SU-DHL-6 (cell line): Measurements from ENCODE around the gene TTC32.

Source experiments
- H2AFZ ChIP-seq: fragments of 200-600 bp; sonication (generic); 2 replicates; pipeline ENCODE4 v1.6.1; 2014; ENCODE audit warnings: low read depth, mild to moderate bottlenecking, moderate library complexity, mixed read lengths, antibody characterized with exemption, low read length; ENCODE audit not compliant: severe bottlenecking
- H3F3A ChIP-seq: fragments of 200-600 bp; shearing (Covaris generic); 2 replicates; pipeline ENCODE4 v1.6.0; 2016; ENCODE audit warnings: antibody characterized with exemption, mild to moderate bottlenecking; ENCODE audit not compliant: insufficient read depth
- H3K27ac ChIP-seq: fragments of 200-600 bp; sonication (generic); 2 replicates; pipeline ENCODE4 v1.5.1; 2016; ENCODE audit warnings: low read depth, mild to moderate bottlenecking, low read length, moderate library complexity, mixed read lengths
- H3K27me3 ChIP-seq: fragments of 200-600 bp; sonication (generic), shearing (Covaris generic); 2 replicates; pipeline ENCODE4 v1.6.0; 2014; ENCODE audit warnings: mild to moderate bottlenecking, low read length
- H3K36me3 ChIP-seq: fragments of 200-600 bp; sonication (generic); 2 replicates; pipeline ENCODE4 v1.6.1; 2014; ENCODE audit warnings: mild to moderate bottlenecking, low read length, mixed read lengths
- H3K4me2 ChIP-seq: fragments of 300-600, 200-600 bp; shearing (Covaris generic), sonication (generic); 2 replicates; pipeline ENCODE4 v1.6.0; 2014; ENCODE audit warnings: low read length, low read depth, mild to moderate bottlenecking; ENCODE audit not compliant: poor library complexity, severe bottlenecking
- H3K4me3 ChIP-seq: fragments of 200-600 bp; sonication (generic); 2 replicates; pipeline ENCODE4 v1.5.1; 2014; ENCODE audit warnings: antibody characterized with exemption, low read length, mild to moderate bottlenecking, mixed read lengths; ENCODE audit not compliant: insufficient read depth, poor library complexity, severe bottlenecking
- H3K79me2 ChIP-seq: fragments of 200-600 bp; sonication (generic); 2 replicates; pipeline ENCODE4 v1.6.1; 2014; ENCODE audit warnings: mild to moderate bottlenecking, low read length, moderate library complexity; ENCODE audit not compliant: insufficient read depth
- H3K9ac ChIP-seq: fragments of 200-600 bp; sonication (generic); 2 replicates; pipeline ENCODE4 v1.7.0; 2014; ENCODE audit warnings: mild to moderate bottlenecking, low read length
- H3K9me2 ChIP-seq: fragments of 200-600 bp; sonication (generic); replicated peaks from 2 replicates; pipeline ENCODE4 v1.6.1; 2014; ENCODE audit warnings: low read length; ENCODE audit not compliant: insufficient read depth
- H3K9me3 ChIP-seq: fragments of 200-600 bp; sonication (generic); 2 replicates; pipeline ENCODE4 v1.6.1; 2014; ENCODE audit warnings: low read length, mixed read lengths; ENCODE audit not compliant: insufficient read depth
- H4K20me1 ChIP-seq: fragments of 200-600 bp; sonication (generic); 2 replicates; pipeline ENCODE4 v1.6.1; 2014; ENCODE audit warnings: low read depth, mild to moderate bottlenecking, antibody characterized with exemption, low read length, moderate library complexity, mixed read lengths
- EZH2phosphoT487 ChIP-seq: fragments of 200-600 bp; sonication (generic), shearing (Covaris generic); conservative IDR thresholded peaks from 2 replicates; pipeline ENCODE4 v1.6.1; 2018; ENCODE audit warnings: mild to moderate bottlenecking, antibody characterized with exemption, low read length, moderate library complexity, mixed read lengths
- TF ChIP-seq, protein P1 (sequence below): fragments of 200-600 bp; sonication (generic); IDR thresholded peaks from one replicate; pipeline ENCODE4 v1.5.1; 2017; ENCODE audit warnings: antibody characterized with exemption, mild to moderate bottlenecking, low read length, moderate library complexity; ENCODE audit not compliant: insufficient read depth, poor library complexity, severe bottlenecking

Gene TTC32

DNA sequence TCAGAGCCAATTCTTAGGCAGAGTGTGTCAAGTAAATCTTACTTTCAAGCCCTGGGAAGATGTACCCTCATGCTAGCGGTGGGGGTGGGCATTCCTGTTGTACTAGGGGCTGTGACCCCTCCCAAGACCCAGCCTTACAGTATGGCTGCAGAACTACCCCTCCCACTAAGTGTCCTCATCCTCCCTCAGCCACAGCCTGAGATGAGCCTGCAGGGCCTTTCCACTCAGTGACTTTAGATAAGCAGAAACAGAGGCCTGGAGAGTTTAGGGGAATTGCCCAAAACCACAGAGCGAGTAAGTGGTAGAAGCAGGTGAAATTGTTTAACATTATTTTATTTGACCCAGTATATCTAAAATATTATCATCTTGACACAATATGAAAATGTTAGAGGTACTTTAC lies 36.6 kb downstream of the TTC32 start:
- Histone ChIP-seq H2AFZ (no peak overlapping the region), H3K9me2 (no peaks in the 10 kb centered on the region), H3K27ac (no peak overlapping the region), H3K4me3 (no peak overlapping the region), H3K9me3 (no peaks in the 10 kb centered on the region), H3K36me3 (no peaks in the 10 kb centered on the region), H4K20me1 (no peaks in the 10 kb centered on the region), H3K79me2 (no peaks in the 10 kb centered on the region), H3K9ac (no peak overlapping the region), H3K27me3 (no peaks in the 10 kb centered on the region), H3K4me2 (no peak overlapping the region), H3F3A (no peaks in the 10 kb centered on the region)
- TF ChIP-seq EZH2phosphoT487 = no peak
- TF ChIP-seq, protein P1, sequence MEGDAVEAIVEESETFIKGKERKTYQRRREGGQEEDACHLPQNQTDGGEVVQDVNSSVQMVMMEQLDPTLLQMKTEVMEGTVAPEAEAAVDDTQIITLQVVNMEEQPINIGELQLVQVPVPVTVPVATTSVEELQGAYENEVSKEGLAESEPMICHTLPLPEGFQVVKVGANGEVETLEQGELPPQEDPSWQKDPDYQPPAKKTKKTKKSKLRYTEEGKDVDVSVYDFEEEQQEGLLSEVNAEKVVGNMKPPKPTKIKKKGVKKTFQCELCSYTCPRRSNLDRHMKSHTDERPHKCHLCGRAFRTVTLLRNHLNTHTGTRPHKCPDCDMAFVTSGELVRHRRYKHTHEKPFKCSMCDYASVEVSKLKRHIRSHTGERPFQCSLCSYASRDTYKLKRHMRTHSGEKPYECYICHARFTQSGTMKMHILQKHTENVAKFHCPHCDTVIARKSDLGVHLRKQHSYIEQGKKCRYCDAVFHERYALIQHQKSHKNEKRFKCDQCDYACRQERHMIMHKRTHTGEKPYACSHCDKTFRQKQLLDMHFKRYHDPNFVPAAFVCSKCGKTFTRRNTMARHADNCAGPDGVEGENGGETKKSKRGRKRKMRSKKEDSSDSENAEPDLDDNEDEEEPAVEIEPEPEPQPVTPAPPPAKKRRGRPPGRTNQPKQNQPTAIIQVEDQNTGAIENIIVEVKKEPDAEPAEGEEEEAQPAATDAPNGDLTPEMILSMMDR = no peak

DNA sequence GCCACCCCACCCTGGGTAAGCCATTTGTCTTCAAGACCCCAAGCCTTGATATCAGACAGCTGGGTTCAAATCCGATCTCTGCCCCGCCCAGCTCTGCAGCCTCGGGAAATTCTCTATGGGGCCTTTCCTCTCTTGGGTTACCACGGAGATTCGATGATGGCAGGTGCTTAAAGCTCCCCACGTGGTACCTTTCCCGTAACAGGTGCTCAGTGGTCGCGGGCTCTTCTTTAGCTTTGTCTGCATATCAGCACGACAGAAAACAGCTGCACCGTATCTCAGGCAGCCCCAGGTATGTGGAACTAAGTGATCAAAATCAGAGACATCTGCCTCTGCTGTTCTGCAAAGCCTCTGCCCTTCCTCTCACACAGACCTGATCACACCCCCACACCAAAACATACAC lies 37.4 kb downstream of the TTC32 start:
- Histone ChIP-seq H3K36me3 (no peaks in the 10 kb centered on the region), H3K9ac (no peak overlapping the region)

DNA sequence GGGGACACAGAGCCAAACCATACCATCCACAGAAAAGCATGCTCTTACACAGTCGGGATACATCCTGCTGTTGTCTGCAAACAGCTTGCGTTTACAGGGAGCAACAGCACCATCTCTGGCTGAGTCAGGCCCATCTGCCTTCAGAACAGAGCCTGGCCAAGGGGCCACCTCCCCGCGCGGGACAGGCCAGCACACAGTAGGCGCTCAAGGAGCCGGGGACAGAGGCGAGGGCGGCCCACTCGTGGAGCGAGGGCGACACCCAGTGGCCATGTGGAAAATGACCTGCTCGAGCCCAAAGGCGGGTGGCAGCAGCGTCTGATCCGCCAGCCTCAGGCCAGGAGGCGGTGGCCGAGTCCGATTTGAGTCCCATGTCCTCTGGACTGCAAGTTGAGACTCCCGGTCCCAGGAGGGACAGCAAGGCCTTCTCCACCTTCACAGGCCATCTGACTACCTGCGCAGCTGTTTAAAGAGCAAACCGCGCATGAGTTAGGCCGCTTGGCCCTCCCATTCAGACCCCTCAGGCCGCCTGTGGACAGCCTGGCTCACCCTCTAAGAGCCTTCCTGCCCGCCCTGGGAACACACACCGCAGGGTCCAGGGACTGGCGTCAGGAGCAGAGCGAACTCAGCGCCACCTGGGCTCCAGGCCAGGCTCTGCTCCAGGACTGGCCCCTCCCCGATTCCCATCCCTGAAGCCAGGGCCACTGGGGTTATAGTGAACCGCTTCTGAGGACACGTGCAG lies 38.3 kb downstream of the TTC32 start:
- Histone ChIP-seq H3F3A (no peaks in the 10 kb centered on the region), H3K36me3 (no peaks in the 10 kb centered on the region), H3K79me2 (no peaks in the 10 kb centered on the region), H3K4me2 (no peak overlapping the region), H3K9me2 (no peaks in the 10 kb centered on the region), H3K9ac (no peak overlapping the region), H2AFZ (no peak overlapping the region), H3K9me3 (no peaks in the 10 kb centered on the region), H3K27ac (no peak overlapping the region), H3K4me3 (no peak overlapping the region), H3K27me3 (no peaks in the 10 kb centered on the region), H4K20me1 (no peaks in the 10 kb centered on the region)
- no peak for TF ChIP-seq EZH2phosphoT487
- TF ChIP-seq, protein P1 = peak; percentile 76

More for the DNA sequence above, 37.4 kb downstream of the TTC32 start:
- Histone ChIP-seq H3K4me3 (no peak overlapping the region), H2AFZ (no peak overlapping the region), H3K79me2 (no peaks in the 10 kb centered on the region), H3K27me3 (no peaks in the 10 kb centered on the region), H3K27ac (no peak overlapping the region), H3K9me2 (no peaks in the 10 kb centered on the region), H4K20me1 (no peaks in the 10 kb centered on the region), H3F3A (no peaks in the 10 kb centered on the region), H3K9me3 (no peaks in the 10 kb centered on the region), H3K4me2 (no peak overlapping the region)
- TF ChIP-seq, protein P1 = no peak
- no peak for TF ChIP-seq EZH2phosphoT487
